Measurements from ENCODE around the gene CLTC.
"Not testable (repeated sequence)": the region's sequence is repeated elsewhere in the genome, so short reads cannot be mapped to it uniquely, and the experiment has no call there.

CLTC gene

DNA sequence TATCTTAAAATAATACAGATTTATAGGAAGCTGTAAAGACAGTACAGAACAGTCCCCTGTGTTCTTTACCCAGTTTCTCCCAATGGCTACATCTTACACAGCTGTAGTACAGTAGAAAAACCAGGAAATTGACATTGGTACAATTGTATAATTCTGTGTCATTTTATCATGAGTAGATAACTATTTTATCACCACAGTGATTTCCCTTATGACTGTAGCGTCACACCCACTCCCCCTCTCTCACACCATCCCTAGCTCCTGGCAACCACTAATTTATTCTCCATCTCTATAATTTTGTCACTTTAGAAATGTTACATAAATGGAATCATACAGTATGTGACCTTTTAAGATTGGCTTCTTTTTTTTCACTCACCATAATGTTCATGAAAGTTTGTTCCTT, 30.9 kb downstream of the CLTC start:
- peaks cover 48% of the 10 kb centered on the region for H3K36me3 ChIP-seq (ENCODE audit: control insufficient read depth, insufficient read depth, low read length)
- no peak overlapping the region for H3K4me3 ChIP-seq (ENCODE audit: insufficient read depth, low read depth, low read length)
- 90 to 100% methylated on average over 1 of the region's 1 CpG for WGBS, 2 experiments
- H3K9me3 ChIP-seq (ENCODE audit: control insufficient read depth, low read length) = no peaks in the 10 kb centered on the region
- no peak overlapping the region for H3K27ac ChIP-seq (ENCODE audit: insufficient read depth, low read depth, low read length, poor library complexity, severe bottlenecking)
- H3K27me3 ChIP-seq (ENCODE audit: control insufficient read depth, insufficient read depth, low read length, poor library complexity, severe bottlenecking) = no peaks in the 10 kb centered on the region
- H3K4me1 ChIP-seq (ENCODE audit: control insufficient read depth, insufficient read depth, low read length) = no peaks in the 10 kb centered on the region

DNA sequence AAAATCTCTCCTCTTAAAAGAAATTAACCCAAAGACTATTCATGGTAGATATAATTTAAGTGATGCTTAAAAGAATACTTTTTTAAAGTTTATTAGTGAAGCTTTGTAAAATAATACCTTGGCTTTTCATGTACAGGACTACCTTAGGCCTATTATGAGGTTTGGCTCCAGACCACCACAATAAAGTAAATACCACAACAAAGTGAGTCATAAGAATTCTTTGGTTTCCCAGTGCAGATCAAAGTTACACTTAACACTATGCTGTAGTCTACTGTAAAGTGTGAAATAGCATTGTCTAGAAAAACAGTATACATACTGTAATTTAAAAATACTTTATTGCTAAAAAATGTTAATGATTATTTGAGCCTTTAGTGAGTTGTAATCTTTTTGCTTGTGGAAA, 31.7 kb downstream of the CLTC start:
- Histone ChIP-seq H3K4me3 (ENCODE audit: insufficient read depth, low read depth, low read length) (no peak overlapping the region), H3K4me1 (ENCODE audit: control insufficient read depth, insufficient read depth, low read length) (no peaks in the 10 kb centered on the region), H3K27me3 (ENCODE audit: control insufficient read depth, insufficient read depth, low read length, poor library complexity, severe bottlenecking) (no peaks in the 10 kb centered on the region), H3K9me3 (ENCODE audit: control insufficient read depth, low read length) (no peaks in the 10 kb centered on the region), H3K27ac (ENCODE audit: insufficient read depth, low read depth, low read length, poor library complexity, severe bottlenecking) (no peak overlapping the region), H3K36me3 (ENCODE audit: control insufficient read depth, insufficient read depth, low read length) (peaks cover 51% of the 10 kb centered on the region)

DNA sequence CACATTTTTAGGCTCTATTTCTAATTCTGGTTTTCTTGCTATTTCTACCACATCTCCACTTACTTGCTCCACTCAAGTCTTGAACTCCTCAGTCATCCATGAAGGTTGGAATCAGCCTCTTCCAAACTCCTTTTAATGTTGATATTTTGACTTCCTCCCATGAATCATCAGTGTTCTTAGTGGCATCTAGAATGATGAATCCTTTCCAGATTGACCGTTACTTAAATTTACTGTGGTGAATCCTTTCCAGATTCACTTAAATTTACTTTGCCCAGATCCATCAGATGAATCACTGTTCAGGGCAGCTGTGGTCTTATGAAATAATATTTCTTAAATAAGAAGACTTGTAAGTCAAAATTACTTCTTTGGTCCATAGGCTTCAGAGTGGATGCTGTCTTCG, 32.4 kb downstream of the CLTC start:
- peaks cover 50% of the 10 kb centered on the region for H3K36me3 ChIP-seq (ENCODE audit: control insufficient read depth, insufficient read depth, low read length)
- H3K4me3 ChIP-seq (ENCODE audit: insufficient read depth, low read depth, low read length) = no peak overlapping the region

DNA sequence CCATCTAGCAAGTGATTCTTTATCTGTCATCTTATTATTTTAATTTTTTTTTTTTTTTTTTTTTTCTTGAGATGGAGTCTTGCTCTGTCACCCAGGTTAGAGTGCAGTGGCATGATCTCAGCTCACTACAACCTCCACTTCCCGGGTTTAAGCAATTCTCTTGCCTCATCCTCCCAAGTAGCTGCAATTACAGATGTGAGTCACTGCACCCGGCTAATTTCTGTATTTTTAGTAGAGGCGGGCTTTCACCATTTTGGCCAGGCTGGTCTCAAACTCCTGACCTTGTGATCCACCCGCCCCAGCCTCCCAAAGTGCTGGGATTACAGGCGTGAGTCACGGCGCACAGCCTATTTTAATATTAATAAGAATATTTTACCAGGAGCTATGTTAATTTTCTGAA, 36.9 kb downstream of the CLTC start:
- H3K36me3 ChIP-seq (ENCODE audit: control insufficient read depth, insufficient read depth, low read length) = peaks cover 43% of the 10 kb centered on the region
- not testable (repeated sequence) for H3K9me3 ChIP-seq (ENCODE audit: control insufficient read depth, low read length); H3K27ac ChIP-seq (ENCODE audit: insufficient read depth, low read depth, low read length, poor library complexity, severe bottlenecking); H3K4me1 ChIP-seq (ENCODE audit: control insufficient read depth, insufficient read depth, low read length); H3K27me3 ChIP-seq (ENCODE audit: control insufficient read depth, insufficient read depth, low read length, poor library complexity, severe bottlenecking); H3K4me3 ChIP-seq (ENCODE audit: insufficient read depth, low read depth, low read length)
- WGBS, 2 experiments = 94 to 98% methylated on average over 4 of the region's 7 CpGs

More for the DNA sequence above, 32.4 kb downstream of the CLTC start:
- WGBS, 2 experiments = 90 to 95% methylated on average over 2 of the region's 2 CpGs
- no peak overlapping the region for H3K27ac ChIP-seq (ENCODE audit: insufficient read depth, low read depth, low read length, poor library complexity, severe bottlenecking)
- H3K27me3 ChIP-seq (ENCODE audit: control insufficient read depth, insufficient read depth, low read length, poor library complexity, severe bottlenecking) = no peaks in the 10 kb centered on the region
- no peaks in the 10 kb centered on the region for H3K9me3 ChIP-seq (ENCODE audit: control insufficient read depth, low read length)
- no peaks in the 10 kb centered on the region for H3K4me1 ChIP-seq (ENCODE audit: control insufficient read depth, insufficient read depth, low read length)

DNA sequence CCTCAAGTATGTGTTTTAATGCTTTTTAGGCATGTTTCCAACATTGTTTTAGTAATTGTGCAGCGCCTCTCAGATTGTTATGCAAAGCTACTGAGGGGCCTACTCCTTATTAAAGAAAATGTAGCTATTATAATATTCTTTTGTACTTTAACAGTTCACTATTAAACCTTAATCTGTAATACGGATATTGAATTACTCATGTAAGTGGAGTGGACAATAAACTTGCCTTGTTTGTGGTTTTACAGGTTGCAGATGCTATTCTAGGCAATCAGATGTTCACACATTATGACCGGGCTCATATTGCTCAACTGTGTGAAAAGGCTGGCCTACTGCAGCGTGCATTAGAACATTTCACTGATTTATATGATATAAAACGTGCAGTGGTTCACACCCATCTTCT, 46.5 kb downstream of the CLTC start:
- H3K27ac ChIP-seq (ENCODE audit: insufficient read depth, low read depth, low read length, poor library complexity, severe bottlenecking) = no peak overlapping the region
- no peaks in the 10 kb centered on the region for H3K27me3 ChIP-seq (ENCODE audit: control insufficient read depth, insufficient read depth, low read length, poor library complexity, severe bottlenecking)
- WGBS, 2 experiments = 95 to 99% methylated on average over 4 to 5 of the region's 5 CpGs
- peaks cover 47% of the 10 kb centered on the region for H3K36me3 ChIP-seq (ENCODE audit: control insufficient read depth, insufficient read depth, low read length)
- no peaks in the 10 kb centered on the region for H3K9me3 ChIP-seq (ENCODE audit: control insufficient read depth, low read length)
- H3K4me3 ChIP-seq (ENCODE audit: insufficient read depth, low read depth, low read length) = no peak overlapping the region
- no peaks in the 10 kb centered on the region for H3K4me1 ChIP-seq (ENCODE audit: control insufficient read depth, insufficient read depth, low read length)

DNA sequence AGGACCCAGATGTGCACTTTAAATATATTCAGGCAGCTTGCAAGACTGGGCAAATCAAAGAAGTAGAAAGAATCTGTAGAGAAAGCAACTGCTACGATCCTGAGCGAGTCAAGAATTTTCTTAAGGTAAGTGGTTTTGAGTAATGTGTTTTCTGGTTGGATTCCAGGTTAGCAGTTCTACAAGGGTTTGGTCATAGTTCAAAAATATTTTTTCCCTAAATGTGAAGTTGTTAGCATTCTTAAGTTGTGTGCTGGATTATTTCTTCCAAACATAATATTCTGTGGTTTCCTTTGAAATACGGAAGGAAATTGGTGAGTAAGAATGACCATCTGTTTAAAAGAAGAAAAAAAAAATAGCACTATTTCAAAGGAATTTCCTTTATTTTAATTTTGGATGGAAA, 49.1 kb downstream of the CLTC start:
- 98 to 100% methylated on average over 2 of the region's 3 CpGs for WGBS, 2 experiments
- no peaks in the 10 kb centered on the region for H3K9me3 ChIP-seq (ENCODE audit: control insufficient read depth, low read length)
- no peaks in the 10 kb centered on the region for H3K4me1 ChIP-seq (ENCODE audit: control insufficient read depth, insufficient read depth, low read length)
- H3K27me3 ChIP-seq (ENCODE audit: control insufficient read depth, insufficient read depth, low read length, poor library complexity, severe bottlenecking) = no peaks in the 10 kb centered on the region
- H3K4me3 ChIP-seq (ENCODE audit: insufficient read depth, low read depth, low read length) = no peak overlapping the region
- H3K36me3 ChIP-seq (ENCODE audit: control insufficient read depth, insufficient read depth, low read length) = peaks cover 40% of the 10 kb centered on the region
- no peak overlapping the region for H3K27ac ChIP-seq (ENCODE audit: insufficient read depth, low read depth, low read length, poor library complexity, severe bottlenecking)

DNA sequence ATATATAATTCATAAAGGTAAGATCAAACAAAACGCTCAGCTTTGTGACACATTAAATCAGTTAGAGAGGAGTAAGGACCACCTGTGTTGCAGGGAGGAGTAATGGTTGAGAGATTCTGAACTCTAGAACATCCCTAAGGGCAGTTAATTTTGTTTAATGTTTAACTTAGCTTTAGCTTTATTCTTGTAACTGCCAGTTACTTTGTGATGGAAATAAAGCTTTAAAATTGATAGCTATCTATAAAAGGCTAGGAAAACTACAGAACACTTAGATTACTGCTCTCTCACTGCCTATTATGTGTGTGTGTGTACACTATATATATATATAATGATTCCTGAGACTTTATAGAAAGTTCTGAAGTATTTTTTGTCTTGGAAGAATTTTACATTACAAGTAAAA, 49.7 kb downstream of the CLTC start:
- Histone ChIP-seq H3K4me1 (ENCODE audit: control insufficient read depth, insufficient read depth, low read length) (no peaks in the 10 kb centered on the region), H3K36me3 (ENCODE audit: control insufficient read depth, insufficient read depth, low read length) (peaks cover 46% of the 10 kb centered on the region), H3K27ac (ENCODE audit: insufficient read depth, low read depth, low read length, poor library complexity, severe bottlenecking) (no peak overlapping the region), H3K4me3 (ENCODE audit: insufficient read depth, low read depth, low read length) (no peak overlapping the region), H3K9me3 (ENCODE audit: control insufficient read depth, low read length) (no peaks in the 10 kb centered on the region), H3K27me3 (ENCODE audit: control insufficient read depth, insufficient read depth, low read length, poor library complexity, severe bottlenecking) (no peaks in the 10 kb centered on the region)
- 89 to 95% methylated on average over 1 of the region's 1 CpG for WGBS, 2 experiments

DNA sequence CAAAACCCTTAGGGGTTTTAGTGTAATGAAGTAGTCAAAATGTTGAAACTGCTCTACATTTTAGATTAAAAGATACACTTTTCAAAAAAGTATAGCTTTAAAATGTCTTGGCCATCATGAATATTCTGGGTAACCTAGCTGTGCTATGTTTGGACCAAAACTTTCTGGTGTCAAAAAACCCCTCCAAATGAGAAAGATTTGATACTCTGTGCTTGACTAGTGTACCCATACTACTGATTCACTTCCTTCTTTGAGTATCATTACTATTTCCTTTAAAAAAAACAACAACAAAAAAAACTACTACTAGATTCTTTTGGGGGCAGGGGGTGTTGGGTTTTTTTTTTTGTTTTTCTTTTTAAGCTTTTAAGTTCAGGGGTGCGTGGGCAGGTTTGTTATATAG, 50.2 kb downstream of the CLTC start:
- no peak overlapping the region for H3K27ac ChIP-seq (ENCODE audit: insufficient read depth, low read depth, low read length, poor library complexity, severe bottlenecking)
- no peaks in the 10 kb centered on the region for H3K27me3 ChIP-seq (ENCODE audit: control insufficient read depth, insufficient read depth, low read length, poor library complexity, severe bottlenecking)
- peaks cover 47% of the 10 kb centered on the region for H3K36me3 ChIP-seq (ENCODE audit: control insufficient read depth, insufficient read depth, low read length)
- H3K9me3 ChIP-seq (ENCODE audit: control insufficient read depth, low read length) = no peaks in the 10 kb centered on the region
- no peaks in the 10 kb centered on the region for H3K4me1 ChIP-seq (ENCODE audit: control insufficient read depth, insufficient read depth, low read length)
- WGBS, 2 experiments = 100% methylated on average over 1 of the region's 1 CpG; no CpG with 5 or more reads in 1 of the 2 experiments
- H3K4me3 ChIP-seq (ENCODE audit: insufficient read depth, low read depth, low read length) = no peak overlapping the region

DNA sequence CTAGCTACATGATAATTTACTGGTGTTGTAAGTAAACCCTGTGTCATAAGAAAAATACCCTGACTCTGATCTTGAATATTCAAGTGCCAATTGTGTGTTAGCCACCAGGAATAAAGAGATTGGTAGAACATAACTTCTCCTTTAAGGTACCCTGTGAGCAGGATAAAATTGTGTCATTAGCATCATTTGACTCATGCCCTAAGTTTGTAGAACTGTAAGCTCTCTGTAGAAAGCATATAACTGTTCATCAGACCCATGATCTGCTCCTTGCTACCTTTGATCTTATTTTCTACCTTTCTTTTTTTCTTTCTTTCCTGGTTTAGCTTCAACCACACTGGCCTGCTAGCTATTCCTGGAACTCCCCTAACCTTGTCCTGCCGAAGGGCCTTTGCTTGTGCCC, 51.7 kb downstream of the CLTC start:
- Histone ChIP-seq H3K27me3 (ENCODE audit: control insufficient read depth, insufficient read depth, low read length, poor library complexity, severe bottlenecking) (no peaks in the 10 kb centered on the region), H3K36me3 (ENCODE audit: control insufficient read depth, insufficient read depth, low read length) (peaks cover 46% of the 10 kb centered on the region), H3K9me3 (ENCODE audit: control insufficient read depth, low read length) (no peaks in the 10 kb centered on the region), H3K27ac (ENCODE audit: insufficient read depth, low read depth, low read length, poor library complexity, severe bottlenecking) (no peak overlapping the region), H3K4me3 (ENCODE audit: insufficient read depth, low read depth, low read length) (no peak overlapping the region), H3K4me1 (ENCODE audit: control insufficient read depth, insufficient read depth, low read length) (no peaks in the 10 kb centered on the region)
- 93 to 100% methylated on average over 1 of the region's 1 CpG for WGBS, 2 experiments

DNA sequence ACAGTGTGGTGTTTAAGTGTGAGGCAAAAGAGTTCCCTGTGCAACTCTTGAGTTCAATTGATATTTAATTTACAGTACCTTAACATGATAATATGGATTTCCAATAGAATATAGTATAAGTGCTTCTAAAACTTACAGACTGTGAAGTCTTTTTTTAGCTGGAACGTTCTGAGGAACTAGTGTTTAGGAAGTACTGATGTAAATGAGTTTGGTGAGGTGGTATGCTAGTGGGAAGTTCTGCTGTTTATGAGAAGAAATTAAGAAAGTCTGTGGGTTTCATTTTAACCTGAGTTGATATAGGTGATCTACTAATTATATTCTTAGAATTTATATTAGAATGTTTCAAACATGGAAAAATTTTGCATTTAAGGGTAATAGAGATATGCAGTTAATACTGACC, 55.5 kb downstream of the CLTC start:
- Histone ChIP-seq H3K27me3 (ENCODE audit: control insufficient read depth, insufficient read depth, low read length, poor library complexity, severe bottlenecking) (no peaks in the 10 kb centered on the region), H3K4me1 (ENCODE audit: control insufficient read depth, insufficient read depth, low read length) (no peaks in the 10 kb centered on the region), H3K27ac (ENCODE audit: insufficient read depth, low read depth, low read length, poor library complexity, severe bottlenecking) (no peak overlapping the region), H3K9me3 (ENCODE audit: control insufficient read depth, low read length) (no peaks in the 10 kb centered on the region), H3K4me3 (ENCODE audit: insufficient read depth, low read depth, low read length) (no peak overlapping the region), H3K36me3 (ENCODE audit: control insufficient read depth, insufficient read depth, low read length) (peaks cover 45% of the 10 kb centered on the region)
- WGBS, 2 experiments = 93 to 100% methylated on average over 1 of the region's 1 CpG

DNA sequence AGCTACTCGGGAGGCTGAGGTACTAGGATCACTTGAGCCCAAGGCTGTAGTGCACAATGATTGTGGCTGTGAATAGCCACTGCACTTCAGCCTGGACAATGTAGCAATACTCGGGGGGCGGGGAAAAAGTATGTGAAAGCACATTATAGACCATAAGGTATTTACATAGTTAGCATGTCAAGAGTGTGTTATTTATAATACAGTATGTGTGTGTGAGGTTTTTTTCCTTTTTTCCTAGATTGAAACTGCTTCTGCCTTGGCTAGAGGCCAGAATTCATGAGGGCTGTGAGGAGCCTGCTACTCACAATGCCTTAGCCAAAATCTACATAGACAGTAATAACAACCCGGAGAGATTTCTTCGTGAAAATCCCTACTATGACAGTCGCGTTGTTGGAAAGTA, 57.0 kb downstream of the CLTC start:
- H3K27ac ChIP-seq (ENCODE audit: insufficient read depth, low read depth, low read length, poor library complexity, severe bottlenecking) = no peak overlapping the region
- H3K9me3 ChIP-seq (ENCODE audit: control insufficient read depth, low read length) = no peaks in the 10 kb centered on the region
- peaks cover 59% of the 10 kb centered on the region for H3K36me3 ChIP-seq (ENCODE audit: control insufficient read depth, insufficient read depth, low read length)
- no peaks in the 10 kb centered on the region for H3K4me1 ChIP-seq (ENCODE audit: control insufficient read depth, insufficient read depth, low read length)
- WGBS, 2 experiments = 92 to 97% methylated on average over 7 of the region's 7 CpGs
- no peak overlapping the region for H3K4me3 ChIP-seq (ENCODE audit: insufficient read depth, low read depth, low read length)
- H3K27me3 ChIP-seq (ENCODE audit: control insufficient read depth, insufficient read depth, low read length, poor library complexity, severe bottlenecking) = no peaks in the 10 kb centered on the region
